CD14-positive monocyte (primary cell): ENCODE measurements around the gene GPX7. TPM values are rescaled to one million over a fixed set of nuclear protein-coding genes. Genes with fewer than 3 reads are reported as not detected.

Experiments used
- DNase-seq, 3 donors: peaks; one replicate each; pipeline ENCODE4 v3.0.0-alpha.2; 2011 to 2022
- H2AFZ ChIP-seq: 2 replicates; pipeline ENCODE4 v1.6.0; 2012; ENCODE audit warnings: mild to moderate bottlenecking, low read depth, low read length, inconsistent platforms; ENCODE audit not compliant: insufficient read depth, poor library complexity, severe bottlenecking
- H3K27ac ChIP-seq, 2 donors: 1 replicate in 1 of 2; 2 replicates in 1 of 2; pipeline ENCODE4 v1.5.1; 2012 to 2013; ENCODE audit warnings: low read length in 2 of 2, control low read depth in 1 of 2, inconsistent platforms in 1 of 2, low read depth in 1 of 2, mild to moderate bottlenecking in 1 of 2
- H3K27me3 ChIP-seq, 2 donors: one replicate each; pipeline versions ENCODE4 v1.6.0 to v1.6.1; 2011 to 2013; ENCODE audit warnings: low read length in 2 of 2; ENCODE audit not compliant: control insufficient read depth in 2 of 2, insufficient read depth in 2 of 2
- H3K36me3 ChIP-seq, 2 donors: replicated peaks in 1 of 2; 1 replicate in 1 of 2; 2 replicates in 1 of 2; pipeline versions ENCODE4 v1.5.1 to v1.6.1; 2012 to 2013; ENCODE audit warnings: low read length in 2 of 2, control low read depth in 1 of 2, inconsistent platforms in 1 of 2, mild to moderate bottlenecking in 1 of 2; ENCODE audit not compliant: insufficient read depth in 2 of 2, control insufficient read depth in 1 of 2
- H3K4me1 ChIP-seq, 2 donors: 1 replicate in 1 of 2; 2 replicates in 1 of 2; pipeline versions ENCODE4 v1.5.1 to v1.6.1; 2012 to 2013; ENCODE audit warnings: low read length in 2 of 2, control low read depth in 1 of 2, inconsistent platforms in 1 of 2, mild to moderate bottlenecking in 1 of 2, moderate library complexity in 1 of 2; ENCODE audit not compliant: insufficient read depth in 2 of 2, control insufficient read depth in 1 of 2
- H3K4me2 ChIP-seq: replicated peaks from 2 replicates; pipeline ENCODE3; 2012; ENCODE audit warnings: low read length, moderate library complexity, mild to moderate bottlenecking; ENCODE audit not compliant: poor library complexity, severe bottlenecking; ENCODE audit errors: extremely low read depth
- H3K4me3 ChIP-seq, 3 experiments: fragments of 200-600 bp in 1 of 3; sonication (generic) in 1 of 3; replicated peaks in 1 of 3; 1 replicate in 2 of 3; 2 replicates in 1 of 3; pipeline ENCODE4 v1.5.1; 2011 to 2013; ENCODE audit warnings: low read length in 3 of 3, mild to moderate bottlenecking in 3 of 3, control low read depth in 2 of 3, low read depth in 2 of 3, inconsistent platforms in 1 of 3, moderate library complexity in 1 of 3
- H3K79me2 ChIP-seq: 2 replicates; pipeline ENCODE4 v1.6.0; 2012; ENCODE audit warnings: mild to moderate bottlenecking, control low read depth, inconsistent platforms, low read length, moderate library complexity; ENCODE audit not compliant: insufficient read depth
- H3K9ac ChIP-seq: 2 replicates; pipeline ENCODE4 v1.6.0; 2017; ENCODE audit warnings: low read length, mild to moderate bottlenecking; ENCODE audit not compliant: insufficient read depth, poor library complexity, severe bottlenecking
- H3K9me3 ChIP-seq, 2 donors: replicated peaks in 1 of 2; 1 replicate in 1 of 2; 2 replicates in 1 of 2; pipeline versions ENCODE4 v1.5.1 to v1.6.1; 2012 to 2013; ENCODE audit warnings: low read length in 2 of 2, control low read depth in 1 of 2; ENCODE audit not compliant: control insufficient read depth in 1 of 2, insufficient read depth in 1 of 2
- H4K20me1 ChIP-seq: 2 replicates; pipeline ENCODE4 v1.6.0; 2012; ENCODE audit warnings: mild to moderate bottlenecking, low read length, control low read depth, moderate library complexity; ENCODE audit not compliant: insufficient read depth
- H3K27ac Mint-ChIP-seq, 7 donors: one replicate each; pipeline ENCODE4 v1.8.0; 2020; ENCODE audit warnings: mild to moderate bottlenecking in 7 of 7, mixed read lengths in 7 of 7, moderate library complexity in 6 of 7, inconsistent platforms in 2 of 7
- H3K27me3 Mint-ChIP-seq, 3 donors: one replicate each; pipeline ENCODE4 v1.8.0; 2021 to 2022; ENCODE audit warnings: low read depth in 3 of 3, mild to moderate bottlenecking in 3 of 3, mixed read lengths in 3 of 3, moderate library complexity in 3 of 3, inconsistent platforms in 1 of 3
- H3K36me3 Mint-ChIP-seq, 2 donors: one replicate each; pipeline ENCODE4 v1.8.0; 2020; ENCODE audit warnings: mixed read lengths in 2 of 2, inconsistent platforms in 1 of 2, mild to moderate bottlenecking in 1 of 2
- H3K4me1 Mint-ChIP-seq: one replicate; pipeline ENCODE4 v1.8.0; 2020; ENCODE audit warnings: mild to moderate bottlenecking, mixed read lengths
- H3K4me3 Mint-ChIP-seq, 2 donors: one replicate each; pipeline ENCODE4 v1.8.0; 2020; ENCODE audit warnings: mild to moderate bottlenecking in 2 of 2, mixed read lengths in 2 of 2, moderate library complexity in 1 of 2
- H3K9me3 Mint-ChIP-seq, 7 donors: one replicate each; pipeline ENCODE4 v1.8.0; 2020 to 2022; ENCODE audit warnings: mixed read lengths in 7 of 7, mild to moderate bottlenecking in 6 of 7, moderate library complexity in 6 of 7, inconsistent platforms in 2 of 7
- CTCF ChIP-seq: fragments of 200-600 bp; IDR thresholded peaks from one replicate; pipeline ENCODE4 v1.8.0; 2022; ENCODE audit warnings: antibody characterized with exemption, mild to moderate bottlenecking
- WGBS: methylation state at CpG from one replicate; pipeline ENCODE4 v1.1.5; 2013; ENCODE audit warnings: missing lambda C conversion rate; ENCODE audit not compliant: insufficient coverage; 5-methylcytosine and 5-hydroxymethylcytosine counted together
- intact Hi-C, 2 donors: fragments of 100-400 bp; cut with micrococcal nuclease; formaldehyde crosslinking; loops; one replicate each; pipeline versions ENCODE4 v1.15.0 to v1.15.1; 2023
- polyA plus RNA-seq, 3 donors: library from polyadenylated mRNA; depleted of rRNA in 1 of 3; unstranded in 2 of 3; stranded (reverse) in 1 of 3; fragments of 300-500 nt in 2 of 3; fragments of >200 nt in 1 of 3; fragmentation: Illumina TruSeq in 2 of 3; gene quantifications; 1 replicate in 2 of 3; 2 replicates in 1 of 3; pipeline ENCODE4 v1.2.3, GENCODE V29; 2012 to 2021

Gene GPX7
- polyA plus RNA-seq, 3 donors: 1.7 to 3.3 (median 2.9) TPM

GRCh38 chr1:52597912-52598311 lies 4.3 kb upstream of the GPX7 start:
- Mint-ChIP-seq H3K36me3 (peaks cover 0 to 7% of the 10 kb centered on the region in 2 donors), H3K4me1 (peaks cover 12% of the 10 kb centered on the region), H3K27ac (no peak overlapping the region), H3K9me3 (peaks cover 0 to 6% (median 4%) of the 10 kb centered on the region in 7 donors), H3K4me3 (no peak overlapping the region), H3K27me3 (peaks cover 13 to 18% (median 16%) of the 10 kb centered on the region in 3 donors)
- TF ChIP-seq CTCF: no peak
- intact Hi-C loops: no loop called here
- no peak overlapping the region for H3K4me2 ChIP-seq
- H3K27ac ChIP-seq: no peak overlapping the region
- DNase-seq: no peak
- WGBS: 75% methylated on average over 2 of the region's 2 CpGs
- no peaks in the 10 kb centered on the region for H3K9me3 ChIP-seq
- peaks cover 3 to 12% of the 10 kb centered on the region in 2 donors for H3K27me3 ChIP-seq
- no peaks in the 10 kb centered on the region for H4K20me1 ChIP-seq
- H2AFZ ChIP-seq: no peak overlapping the region
- H3K4me3 ChIP-seq: no peak overlapping the region
- H3K79me2 ChIP-seq: no peaks in the 10 kb centered on the region
- no peaks in the 10 kb centered on the region for H3K36me3 ChIP-seq
- no peak overlapping the region for H3K9ac ChIP-seq
- peaks cover 7 to 11% of the 10 kb centered on the region in 2 donors for H3K4me1 ChIP-seq

- no peak overlapping the region for H3K27ac ChIP-seq
- 80% methylated on average over 1 of the region's 7 CpGs for WGBS
- no peak overlapping the region for H3K4me3 Mint-ChIP-seq
Observed at GRCh38 chr1:52598729-52599128, 3.4 kb upstream of the GPX7 start.

More at GRCh38 chr1:52598729-52599128, 3.4 kb upstream of the GPX7 start:
- no peak overlapping the region for H3K4me3 ChIP-seq
- H3K9me3 ChIP-seq: no peaks in the 10 kb centered on the region
- no peaks in the 10 kb centered on the region for H4K20me1 ChIP-seq
- H3K27me3 ChIP-seq: peaks cover 3 to 12% of the 10 kb centered on the region in 2 donors
- H3K4me2 ChIP-seq: no peak overlapping the region
- TF ChIP-seq CTCF: no peak
- Mint-ChIP-seq H3K4me1 (peaks cover 18% of the 10 kb centered on the region), H3K27ac (no peak overlapping the region), H3K9me3 (peaks cover 0 to 6% (median 4%) of the 10 kb centered on the region in 7 donors), H3K27me3 (peaks cover 15 to 25% (median 20%) of the 10 kb centered on the region in 3 donors), H3K36me3 (peaks cover 0 to 8% of the 10 kb centered on the region in 2 donors)
- H3K36me3 ChIP-seq: no peaks in the 10 kb centered on the region
- no peak overlapping the region for H3K9ac ChIP-seq
- H3K79me2 ChIP-seq: no peaks in the 10 kb centered on the region
- intact Hi-C loops: no loop called here
- H3K4me1 ChIP-seq: peaks cover 15 to 19% of the 10 kb centered on the region in 2 donors
- no peak overlapping the region for H2AFZ ChIP-seq
- no peak for DNase-seq
